Cerebellar cortex (tissue), 1 donor: ENCODE measurements around the gene ALKBH8.
"Not testable (repeated sequence)": the region's sequence is repeated elsewhere in the genome, so short reads cannot be mapped to it uniquely, and the experiment has no call there.

Experiments
- DNase-seq: peaks from one replicate; pipeline ENCODE4 v3.0.0-alpha.2; 2015; ENCODE audit warnings: low spot score

The ALKBH8 gene

GRCh38 chr11:107505647-107506225, 59.8 kb downstream of the ALKBH8 start:
- peak; percentile 5 for DNase-seq

DNA sequence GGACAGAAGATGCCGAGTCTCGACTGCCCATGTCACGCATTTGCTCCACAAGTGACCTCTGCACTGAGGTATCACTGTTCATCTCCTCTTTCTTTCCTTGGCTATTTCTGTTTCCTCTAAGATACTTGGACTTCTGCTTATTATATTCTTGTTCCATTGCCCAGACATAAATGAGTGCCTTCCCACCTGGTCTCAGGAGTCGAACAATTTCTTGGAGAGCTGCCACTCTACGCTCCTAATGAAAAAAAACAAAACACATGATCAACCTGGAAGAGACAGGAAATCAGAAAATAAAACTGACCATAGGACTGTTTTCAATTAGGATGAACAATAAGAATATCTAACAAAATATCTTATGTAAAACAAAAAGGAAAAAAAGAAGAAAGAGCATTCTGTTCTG, 60.6 kb downstream of the ALKBH8 start:
- peak; percentile 20 for DNase-seq

- no peak for DNase-seq
These were observed 63.8 kb downstream of the ALKBH8 start for GRCh38 chr11:107501713-107502112.

DNA sequence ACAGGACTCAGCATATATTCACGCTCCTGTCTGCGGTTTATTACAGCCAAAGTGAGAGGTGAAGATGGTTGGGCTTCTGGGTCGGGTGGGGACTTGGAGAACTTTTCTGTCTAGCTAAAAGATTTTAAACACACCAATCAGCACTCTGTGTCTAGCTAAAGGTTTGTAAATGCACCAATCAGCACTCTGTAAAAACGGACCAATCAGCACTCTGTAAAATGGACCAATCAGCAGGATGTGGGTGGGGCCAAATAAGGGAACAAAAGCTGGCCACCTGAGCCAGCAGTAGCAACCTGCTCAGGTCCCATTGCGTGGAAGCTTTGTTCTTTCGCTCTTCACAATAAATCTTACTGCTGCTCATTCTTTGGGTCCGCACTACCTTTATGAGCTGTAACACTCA, 68.2 kb downstream of the ALKBH8 start:
- DNase-seq: not testable (repeated sequence)

DNA sequence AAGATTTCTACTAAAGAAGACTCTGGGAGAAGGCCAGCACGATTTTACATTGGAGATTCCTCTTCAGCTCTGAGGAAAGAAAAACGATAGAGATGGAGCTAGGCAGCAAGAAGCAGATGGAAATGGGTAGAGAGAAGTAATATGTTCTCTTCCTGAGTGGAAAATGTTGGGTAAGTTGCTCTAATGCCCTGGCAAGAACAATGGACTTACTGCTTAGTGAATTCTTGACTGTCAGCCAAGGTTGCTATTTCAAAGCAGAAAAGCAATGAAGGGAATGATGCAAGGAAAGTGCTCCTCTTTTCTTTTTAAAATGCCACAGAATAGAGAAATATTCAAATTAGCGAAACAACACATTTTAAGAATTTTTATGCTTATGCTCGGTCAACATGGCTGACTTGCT, 69.5 kb downstream of the ALKBH8 start:
- DNase-seq: no peak

DNA sequence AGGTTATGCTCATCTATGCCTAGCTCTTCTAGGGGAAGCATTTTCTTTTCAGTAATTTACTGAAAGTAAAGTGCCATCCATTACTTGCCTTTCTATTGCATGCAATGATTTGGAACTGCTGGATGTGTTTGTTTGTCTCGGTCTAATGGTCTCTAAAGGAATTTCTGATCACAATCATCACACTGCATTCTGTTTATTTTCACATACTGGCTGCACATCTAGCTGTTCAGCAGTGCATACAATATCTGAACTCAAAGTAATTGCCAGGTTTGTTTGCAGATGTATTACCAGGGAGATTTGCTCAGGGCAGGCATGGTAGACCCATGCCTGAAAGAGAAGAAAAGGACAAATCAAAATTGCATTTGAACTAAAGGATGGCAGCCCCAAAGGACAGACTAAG, 71.5 kb downstream of the ALKBH8 start:
- DNase-seq: no peak

DNA sequence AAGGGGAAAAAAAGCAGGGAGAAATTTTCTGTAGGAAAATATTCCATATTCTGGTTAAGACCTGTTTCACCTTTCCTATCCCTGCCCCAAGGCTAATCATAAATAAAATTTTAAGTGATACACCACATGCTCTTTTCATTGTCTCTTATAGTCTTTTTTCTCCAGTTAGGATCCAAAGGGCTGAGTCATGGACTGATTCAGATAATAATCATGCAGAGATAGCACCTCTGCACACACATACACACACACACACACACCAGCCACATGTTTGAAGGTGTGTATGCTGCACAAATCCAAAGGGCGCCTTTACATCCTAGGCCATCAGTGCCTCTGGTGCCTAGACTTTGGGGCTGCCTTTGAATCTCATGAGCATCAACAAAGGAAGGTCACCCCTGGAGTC, 72.4 kb downstream of the ALKBH8 start:
- DNase-seq: no peak

DNA sequence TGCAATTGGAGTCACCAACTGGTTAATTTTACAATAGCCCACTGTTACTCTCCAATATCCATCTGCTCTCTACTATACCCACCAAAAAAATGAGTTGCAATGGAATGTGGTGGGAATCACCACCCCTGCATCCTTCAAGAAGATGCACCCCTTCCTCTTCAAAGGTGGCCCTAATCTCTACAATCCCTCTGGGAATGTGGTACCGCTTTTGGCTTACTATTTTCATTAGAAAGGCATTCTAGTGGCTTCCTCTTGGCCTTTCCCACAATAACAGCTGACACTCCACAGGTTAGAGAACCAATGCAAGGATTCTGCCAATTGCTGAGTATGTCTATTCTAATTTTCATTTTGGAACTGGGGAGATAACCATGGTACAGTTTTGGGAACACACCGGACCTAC, 74.7 kb downstream of the ALKBH8 start:
- no peak for DNase-seq

DNA sequence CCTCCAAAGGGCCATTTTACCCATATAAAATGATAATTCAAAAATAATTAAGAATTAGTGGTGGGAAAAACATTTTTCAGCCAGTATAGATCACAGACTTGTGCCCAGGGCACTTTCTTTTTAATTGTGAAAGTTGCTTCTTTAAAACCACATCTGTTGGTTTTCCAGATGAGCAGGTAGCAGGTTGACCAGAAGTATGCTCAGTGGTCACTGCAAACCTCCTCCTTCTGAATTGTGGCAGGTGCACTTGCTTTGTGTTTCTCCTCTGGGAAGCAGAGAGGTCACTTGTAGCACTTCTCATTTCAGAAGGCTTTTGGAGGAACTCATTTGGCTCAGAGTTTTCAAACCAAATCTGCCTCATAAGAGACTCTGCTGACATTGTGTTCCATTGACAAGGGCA, 83.3 kb downstream of the ALKBH8 start:
- DNase-seq: no peak

DNA sequence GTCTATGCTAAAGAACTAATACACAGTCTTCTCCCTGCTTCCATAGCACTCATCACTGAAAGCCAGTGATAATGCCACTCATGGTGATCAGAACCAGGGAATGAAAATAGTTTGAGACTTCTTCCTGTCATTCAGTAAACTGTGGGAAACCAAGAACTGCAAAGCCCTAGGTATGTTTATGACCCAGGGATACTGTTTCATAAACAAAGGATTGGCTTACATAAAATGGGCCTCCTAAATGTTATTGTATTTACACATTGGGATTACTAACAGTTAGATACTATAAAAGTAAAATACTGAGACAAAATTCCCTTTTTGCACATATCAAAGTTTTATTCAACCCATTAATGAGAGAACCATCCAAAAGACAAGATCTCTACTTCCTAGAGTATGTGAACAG, 86.6 kb downstream of the ALKBH8 start:
- no peak for DNase-seq

- DNase-seq: no peak
These were observed 87.7 kb downstream of the ALKBH8 start for GRCh38 chr11:107477820-107478219.

DNA sequence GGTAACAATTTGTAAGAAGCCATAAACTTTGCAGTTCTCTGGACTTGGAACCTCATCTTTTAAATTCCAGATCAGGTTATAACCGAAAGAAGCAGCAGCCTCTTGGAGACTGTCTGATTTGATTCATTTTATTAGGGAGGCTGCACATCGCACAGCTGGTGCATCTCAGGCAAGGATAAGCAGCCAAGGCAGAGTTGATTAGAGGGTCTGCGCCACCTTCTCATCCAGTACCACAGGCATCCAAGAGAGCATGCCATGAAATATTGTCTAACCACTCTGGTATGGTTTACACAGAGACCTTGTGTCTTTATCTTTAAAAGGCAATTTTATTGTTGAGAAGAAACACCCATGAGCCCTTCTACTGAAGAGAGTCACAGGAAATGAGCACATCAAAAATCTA, 91.7 kb downstream of the ALKBH8 start:
- no peak for DNase-seq

DNA sequence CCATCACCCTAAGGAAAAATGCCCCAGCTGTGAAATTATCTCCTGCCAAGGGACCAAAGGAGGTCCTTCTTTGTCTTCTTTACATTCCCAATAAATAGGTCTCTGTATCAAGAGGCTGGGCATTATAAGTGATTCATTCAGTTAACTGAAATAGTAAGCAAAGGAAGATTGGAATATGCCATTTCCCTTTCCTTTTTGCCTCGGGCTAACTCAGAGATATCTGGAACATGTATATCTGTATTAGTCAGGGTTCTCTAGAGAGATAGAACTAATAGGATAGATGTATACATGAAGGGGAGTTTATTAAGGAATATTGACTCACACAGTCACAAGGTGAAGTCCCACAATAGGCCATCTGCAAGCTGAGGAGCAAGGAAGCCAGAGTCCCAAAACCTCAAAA, 92.6 kb downstream of the ALKBH8 start:
- no peak for DNase-seq

- no peak for DNase-seq
These were observed 96.9 kb downstream of the ALKBH8 start for GRCh38 chr11:107468596-107468995.

DNA sequence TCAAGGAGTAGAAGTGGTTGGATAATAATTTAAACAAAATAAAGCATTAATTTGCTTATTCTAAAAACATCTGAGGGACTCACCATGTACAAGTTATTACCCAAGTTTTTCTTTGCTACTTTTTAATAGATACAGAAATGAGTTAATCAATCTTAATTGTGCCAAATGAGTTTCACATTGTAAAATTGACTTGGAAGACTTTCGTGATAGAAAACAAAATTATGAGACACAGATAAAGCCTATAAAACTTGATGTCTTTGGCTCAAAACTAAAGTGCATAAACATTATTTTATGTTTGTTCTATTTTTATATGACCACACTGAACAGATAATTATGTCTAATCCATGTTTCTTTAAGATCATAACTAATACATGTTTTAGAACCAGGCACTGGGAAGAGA, 97.8 kb downstream of the ALKBH8 start:
- DNase-seq: no peak

- DNase-seq: not testable (repeated sequence)
These were observed 99.2 kb downstream of the ALKBH8 start for GRCh38 chr11:107466275-107466866.

DNA sequence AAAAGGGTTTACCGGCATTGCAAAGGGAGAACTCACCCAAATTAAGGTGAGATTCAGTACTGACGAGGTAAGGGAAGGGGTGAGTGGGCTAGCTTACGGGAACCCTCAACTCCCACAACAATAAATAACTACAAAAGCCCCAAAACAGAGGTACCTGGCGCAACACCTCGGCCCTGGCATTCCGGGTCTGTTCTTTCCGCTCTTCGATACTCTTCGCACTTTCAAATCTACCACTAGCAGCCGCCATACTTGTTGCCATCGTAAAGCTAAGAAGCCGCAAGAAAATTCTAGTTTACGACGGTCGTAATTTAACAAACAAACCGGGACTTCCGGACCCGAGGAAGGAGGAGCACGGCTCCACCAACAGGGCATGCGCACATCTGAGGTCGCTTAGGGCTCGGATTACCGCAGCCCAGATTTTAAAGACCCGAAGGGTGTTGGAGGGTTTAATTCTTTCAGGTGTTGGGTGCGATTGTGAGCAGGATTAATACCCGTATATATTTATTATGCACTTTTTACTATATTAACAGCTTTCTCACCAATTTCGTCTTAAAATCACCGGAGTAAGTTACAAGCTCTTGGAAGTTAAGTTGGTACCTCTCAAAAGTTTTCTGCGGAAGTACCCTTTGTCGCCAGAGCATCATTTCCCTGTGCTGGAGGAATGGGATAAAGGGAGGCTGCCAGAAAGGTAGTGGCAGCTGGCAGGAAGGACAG, 107.8 kb downstream of the ALKBH8 start, which contains the start of gene CWF19L2:
Gene CWF19L2, minus strand, starts transcription at position 268 of the 714 bp plus-strand sequence. Its CDS starts 9 bp downstream, at position 259.
- DNase-seq: peak; percentile 97

DNA sequence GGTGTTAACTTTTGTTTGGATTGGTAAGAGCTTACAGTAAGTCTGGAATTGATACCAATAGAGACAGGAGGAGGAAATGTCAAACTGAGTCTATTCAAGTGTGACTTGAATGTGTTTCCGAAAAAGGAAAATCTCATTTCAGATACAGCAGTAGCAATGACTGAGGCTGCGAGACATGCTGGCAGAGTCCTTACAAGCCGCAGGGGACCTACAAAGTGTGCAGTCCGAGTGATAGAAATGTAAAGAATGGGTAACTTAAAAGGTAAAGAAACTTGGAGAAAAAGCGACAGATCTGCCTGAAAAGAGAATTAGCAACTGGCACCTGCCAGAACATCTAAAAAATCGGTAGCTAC, 108.4 kb downstream of the ALKBH8 start:
- DNase-seq: no peak

DNA sequence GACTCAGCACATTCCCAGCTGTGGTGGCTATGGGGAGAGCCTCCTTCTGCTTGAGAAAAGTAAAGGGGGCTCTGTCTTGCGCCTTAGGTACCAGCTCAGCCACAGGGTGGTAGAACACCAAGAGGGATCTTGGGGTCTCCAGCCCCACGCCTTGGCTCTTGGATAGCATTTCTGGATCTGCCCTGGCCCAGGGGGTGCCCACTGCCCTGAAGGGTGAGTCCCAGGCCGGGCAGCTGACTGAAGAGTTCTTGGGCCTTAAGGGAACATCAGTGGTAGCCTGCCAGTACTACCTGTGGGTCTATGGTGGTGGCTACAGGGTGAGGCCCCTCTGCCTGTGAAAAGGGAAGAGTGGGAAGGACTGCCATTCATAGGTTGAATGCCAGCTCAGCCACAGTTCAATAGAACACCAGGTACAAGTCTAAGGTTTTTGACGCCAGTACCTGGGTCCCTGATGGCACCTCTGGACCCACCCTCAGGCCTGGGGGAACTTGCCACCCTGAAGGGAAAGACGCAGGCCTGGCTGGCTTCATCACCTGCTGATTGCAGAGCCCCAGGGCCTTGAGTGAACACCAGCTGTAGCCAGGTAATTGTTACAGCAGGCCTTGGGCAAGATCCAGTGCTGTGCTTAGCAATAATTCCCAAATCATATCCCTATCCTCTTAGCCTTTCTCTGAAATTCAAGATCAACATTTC, 111.8 kb downstream of the ALKBH8 start:
- DNase-seq: no peak
